Psoas muscle (tissue), 8 donors: ENCODE results near the gene DNMT3A. TPM values are rescaled to one million over a fixed set of nuclear protein-coding genes. Genes with fewer than 3 reads are reported as not detected.
A peak's percentile ranks its signal among the peaks of the same experiment; 100 is the strongest.

Experiments
- ATAC-seq, 4 donors: fragments of 200-7000 bp; cut with Tn5 transposase; one replicate each; pipeline ENCODE4 v1.9.1; 2020; ENCODE audit warnings: moderate library complexity in 3 of 4, mild to moderate bottlenecking in 2 of 4
- DNase-seq, 2 donors: peaks; one replicate each; pipeline ENCODE4 v3.0.0-alpha.2; 2020
- H3K27ac ChIP-seq: fragments of 200-600 bp; one replicate; pipeline ENCODE4 v1.8.0; 2022
- H3K27me3 ChIP-seq, 3 donors: fragments of 200-600 bp in 1 of 3; one replicate each; pipeline versions ENCODE4 v1.6.1 to v1.8.0; 2013 to 2022; ENCODE audit warnings: low read length in 2 of 3, mild to moderate bottlenecking in 2 of 3, moderate library complexity in 1 of 3; ENCODE audit not compliant: insufficient read depth in 3 of 3
- H3K36me3 ChIP-seq, 2 donors: fragments of 200-600 bp in 1 of 2; one replicate each; pipeline versions ENCODE4 v1.6.1 to v1.8.0; 2013 to 2022; ENCODE audit warnings: low read depth in 1 of 2, mild to moderate bottlenecking in 1 of 2, moderate library complexity in 1 of 2; ENCODE audit not compliant: insufficient read depth in 1 of 2
- H3K4me1 ChIP-seq: fragments of 200-600 bp; one replicate; pipeline ENCODE4 v1.8.0; 2022
- H3K4me3 ChIP-seq: fragments of 200-600 bp; one replicate; pipeline ENCODE4 v1.8.0; 2022; ENCODE audit warnings: mild to moderate bottlenecking
- H3K9me3 ChIP-seq: fragments of 200-600 bp; one replicate; pipeline ENCODE4 v1.8.0; 2022
- WGBS, 3 donors: extraction: QIAGEN DNeasy Blood & Tissue Kit; methylation state at CpG; one replicate each; pipeline versions ENCODE4 v1.1.6 to v1.1.7; 2013; 5-methylcytosine and 5-hydroxymethylcytosine counted together
- intact Hi-C, 2 donors: fragments of 100-400 bp; cut with DNase I; formaldehyde crosslinking; loops; one replicate each; pipeline versions ENCODE4 v1.11.0 to v1.14.2; 2022
- polyA plus RNA-seq, 3 donors: library from polyadenylated mRNA; stranded (reverse); fragments of 200-250 nt; gene quantifications; one replicate each; pipeline ENCODE4 v1.2.3, GENCODE V29; 2013
- total RNA-seq, 4 donors: library from RNA; stranded (reverse); fragmentation: NEBNext Ultra II Directional in 2 of 4; extraction: Animal tissue kit (Norgen Biotek cat#: 25700) in 2 of 4; gene quantifications; one replicate each; pipeline versions ENCODE4 v1.2.1 to v1.2.4, GENCODE V29; 2021 to 2023
- TF ChIP-seq, protein P1 (sequence below): fragments of 200-600 bp; IDR thresholded peaks from one replicate; pipeline ENCODE4 v1.8.0; 2022; ENCODE audit warnings: antibody characterized with exemption
- donor health status: healthy with polysubstance abuse.
- donor health status: DM: no; HTN: no; CAD: no; lungs with moderate emphysema.
- donor health status: Bipolar disorder and iron deficiency.
- donor health status: healthy.
- donor health status: DM: yes; HTN: yes; CAD: no.
- donor health status: DM: no; HTN: no; CAD: no.
- donor health status: DM: no; HTN: no; CAD: no.
- donor health status: DM: yes; HTN: yes; CAD: no.

Gene DNMT3A
- total and polyA plus RNA-seq, 7 donors: 7.1 to 26.2 (median 20.6) TPM

DNA sequence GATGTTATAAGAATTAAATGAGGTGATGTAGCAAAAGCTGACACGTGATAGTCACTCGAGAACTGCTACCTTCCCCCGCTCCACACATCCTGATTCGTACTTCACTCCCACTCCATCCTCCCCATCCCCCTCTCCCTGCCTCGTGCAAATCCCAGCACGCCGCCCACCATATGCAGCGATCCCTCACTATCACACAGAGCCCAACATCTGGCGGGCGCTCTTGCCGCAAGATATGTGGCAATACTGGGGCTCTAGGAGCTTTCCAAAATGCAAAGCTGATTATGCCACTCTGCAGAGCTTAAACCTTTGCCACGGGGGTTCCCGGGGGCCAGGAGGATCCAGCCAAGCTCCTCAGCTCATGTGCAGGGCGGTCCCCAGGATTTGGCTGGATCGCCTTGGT is 37.4 kb downstream of the DNMT3A start:
- Histone ChIP-seq H3K4me1 (peaks cover 71% of the 10 kb centered on the region), H3K36me3 (peaks cover 0 to 13% of the 10 kb centered on the region in 2 donors), H3K27me3 (no peaks in the 10 kb centered on the region), H3K27ac (peak overlapping the region; percentile 64), H3K9me3 (no peaks in the 10 kb centered on the region), H3K4me3 (no peak overlapping the region)
- TF ChIP-seq, protein P1, sequence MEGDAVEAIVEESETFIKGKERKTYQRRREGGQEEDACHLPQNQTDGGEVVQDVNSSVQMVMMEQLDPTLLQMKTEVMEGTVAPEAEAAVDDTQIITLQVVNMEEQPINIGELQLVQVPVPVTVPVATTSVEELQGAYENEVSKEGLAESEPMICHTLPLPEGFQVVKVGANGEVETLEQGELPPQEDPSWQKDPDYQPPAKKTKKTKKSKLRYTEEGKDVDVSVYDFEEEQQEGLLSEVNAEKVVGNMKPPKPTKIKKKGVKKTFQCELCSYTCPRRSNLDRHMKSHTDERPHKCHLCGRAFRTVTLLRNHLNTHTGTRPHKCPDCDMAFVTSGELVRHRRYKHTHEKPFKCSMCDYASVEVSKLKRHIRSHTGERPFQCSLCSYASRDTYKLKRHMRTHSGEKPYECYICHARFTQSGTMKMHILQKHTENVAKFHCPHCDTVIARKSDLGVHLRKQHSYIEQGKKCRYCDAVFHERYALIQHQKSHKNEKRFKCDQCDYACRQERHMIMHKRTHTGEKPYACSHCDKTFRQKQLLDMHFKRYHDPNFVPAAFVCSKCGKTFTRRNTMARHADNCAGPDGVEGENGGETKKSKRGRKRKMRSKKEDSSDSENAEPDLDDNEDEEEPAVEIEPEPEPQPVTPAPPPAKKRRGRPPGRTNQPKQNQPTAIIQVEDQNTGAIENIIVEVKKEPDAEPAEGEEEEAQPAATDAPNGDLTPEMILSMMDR: no peak
- intact Hi-C loops: loop anchor here (5.0 kb wide), 1 partner anchor 33 kb away; no protein-coding TSS in a partner anchor
- DNase-seq (no peak), ATAC-seq (no peak)
- WGBS, 3 donors: 60 to 80% (median 69%) methylated on average over 15 of the region's 15 CpGs

DNA sequence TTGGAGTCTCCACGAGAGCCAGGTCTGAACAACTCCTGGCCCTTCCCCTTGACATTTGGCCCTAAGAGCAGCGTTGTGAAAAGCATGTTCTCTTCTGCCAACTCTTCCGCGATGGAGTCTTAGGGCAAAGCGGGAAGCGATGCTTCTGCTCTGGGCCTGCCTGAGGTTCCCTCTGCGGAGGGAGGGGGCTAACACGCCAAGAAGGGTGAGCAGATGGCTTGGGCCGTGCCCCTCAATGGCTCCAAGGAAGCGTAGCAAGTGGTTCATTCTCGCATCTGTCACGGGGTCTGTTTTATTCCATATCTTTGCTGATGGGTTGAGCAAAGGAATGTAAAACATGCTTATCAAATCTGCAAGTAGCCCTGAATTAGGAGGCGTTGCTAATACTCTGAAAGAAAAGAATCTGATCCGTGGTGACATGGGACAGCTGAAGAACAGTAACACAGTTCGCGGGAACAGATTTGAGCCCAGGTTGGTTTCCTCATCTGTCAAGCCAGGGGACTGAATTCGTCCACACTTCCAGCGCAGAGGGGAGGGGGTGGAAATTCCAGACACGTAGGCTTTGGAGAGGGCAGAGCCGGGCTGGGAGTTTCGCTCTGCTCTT is 38.0 kb downstream of the DNMT3A start:
- H3K9me3 ChIP-seq: no peaks in the 10 kb centered on the region
- DNase-seq (no peak), ATAC-seq (peak in 2 of 4 donors; percentile 32 to 42)
- H3K27ac ChIP-seq: peak overlapping the region; percentile 64
- H3K4me1 ChIP-seq: peaks cover 67% of the 10 kb centered on the region
- no peak overlapping the region for H3K4me3 ChIP-seq
- H3K36me3 ChIP-seq: peaks cover 0 to 19% of the 10 kb centered on the region in 2 donors
- TF ChIP-seq, protein P1: no peak
- WGBS, 3 donors: 42 to 66% (median 47%) methylated on average over 21 of the region's 21 CpGs
- intact Hi-C loops: loop anchor here (5.0 kb wide), 1 partner anchor 34 kb away; no protein-coding TSS in a partner anchor
- no peaks in the 10 kb centered on the region for H3K27me3 ChIP-seq

GRCh38 chr2:25302758-25303375 is 38.9 kb downstream of the DNMT3A start:
- no peak overlapping the region for H3K4me3 ChIP-seq
- ATAC-seq (peak in 2 of 4 donors; percentile 38 to 40), DNase-seq (no peak)
- no peaks in the 10 kb centered on the region for H3K27me3 ChIP-seq
- intact Hi-C loops: loop anchor here (5.0 kb wide), 1 partner anchor 34 kb away; no protein-coding TSS in a partner anchor
- H3K36me3 ChIP-seq: peaks cover 0 to 23% of the 10 kb centered on the region in 2 donors
- peaks cover 59% of the 10 kb centered on the region for H3K4me1 ChIP-seq
- H3K9me3 ChIP-seq: no peaks in the 10 kb centered on the region
- H3K27ac ChIP-seq: peak overlapping the region; percentile 64
- WGBS, 3 donors: 35 to 55% (median 46%) methylated on average over 9 of the region's 9 CpGs
- TF ChIP-seq, protein P1: no peak

DNA sequence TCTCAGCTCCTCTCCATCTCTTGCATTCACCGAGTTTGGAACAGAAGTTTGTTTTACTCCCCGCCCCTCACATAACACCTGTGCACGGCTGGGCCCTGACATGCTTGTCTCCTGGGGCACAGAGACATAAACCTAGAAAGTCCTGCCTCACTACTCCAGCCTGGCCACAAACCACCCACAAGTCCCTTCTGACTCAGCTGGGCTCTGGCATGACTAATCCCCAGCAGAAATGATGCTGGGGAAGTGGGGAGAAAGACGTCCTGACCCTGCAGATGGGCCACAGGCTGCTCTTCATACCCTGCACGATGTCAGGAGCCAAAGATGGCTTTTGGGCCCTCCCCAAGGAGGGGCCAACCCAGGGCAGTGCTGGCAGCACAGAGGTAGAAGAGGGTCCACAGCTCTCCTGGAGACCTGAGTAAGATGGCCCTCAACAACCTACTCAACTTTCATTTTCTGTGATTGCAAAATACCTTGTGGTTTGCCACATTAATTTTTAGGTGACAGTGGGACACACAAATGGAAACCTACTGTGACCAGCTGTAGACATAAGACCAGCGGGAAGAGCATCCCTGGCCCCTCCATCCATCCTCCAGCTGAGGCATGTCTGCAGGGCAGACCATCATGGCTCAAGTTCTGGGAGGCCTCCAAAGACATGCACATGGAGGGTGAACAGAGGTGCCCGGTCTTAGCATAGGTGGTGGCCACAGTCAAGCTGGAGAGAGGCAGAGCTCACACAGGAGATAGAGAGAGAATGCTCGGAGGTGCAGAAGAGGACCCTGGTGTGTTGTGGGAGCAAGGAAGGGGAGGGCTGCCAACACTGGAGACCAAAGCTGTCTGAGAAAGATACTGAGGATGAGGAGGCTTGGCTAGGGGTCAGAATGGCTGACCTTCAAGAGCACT is 40.0 kb downstream of the DNMT3A start:
- no peaks in the 10 kb centered on the region for H3K27me3 ChIP-seq
- peaks cover 0 to 23% of the 10 kb centered on the region in 2 donors for H3K36me3 ChIP-seq
- 45 to 63% (median 51%) methylated on average over 8 of the region's 8 CpGs for WGBS, 3 donors
- H3K27ac ChIP-seq: peak overlapping the region; percentile 64
- peaks cover 50% of the 10 kb centered on the region for H3K4me1 ChIP-seq
- TF ChIP-seq, protein P1: no peak
- intact Hi-C loops: loop anchor here (5.0 kb wide), 1 partner anchor 36 kb away; no protein-coding TSS in a partner anchor
- ATAC-seq: peak; percentile 41 to 75 (median 63)
- DNase-seq: no peak
- H3K9me3 ChIP-seq: no peaks in the 10 kb centered on the region
- H3K4me3 ChIP-seq: no peak overlapping the region
